GM23338 (cell line): ENCODE measurements around the gene MND1. TPM values are rescaled to one million over a fixed set of nuclear protein-coding genes. Genes with fewer than 3 reads are reported as not detected.

Experiments
- CREB1 ChIP-seq: fragments of 250-450 bp; sonication (Bioruptor Pico); IDR thresholded peaks from 2 replicates; pipeline ENCODE4 v1.5.0; 2020; ENCODE audit warnings: low read depth, mild to moderate bottlenecking, moderate library complexity
- JUNB ChIP-seq: IDR thresholded peaks from one replicate; pipeline ENCODE4 v1.6.1; 2016; ENCODE audit warnings: antibody characterized with exemption; ENCODE audit not compliant: unreplicated experiment
- POLR2AphosphoS5 ChIP-seq: IDR thresholded peaks from 2 replicates; pipeline ENCODE4 v1.6.1; 2016; ENCODE audit warnings: antibody characterized with exemption, low read depth
- REST ChIP-seq: IDR thresholded peaks from one replicate; pipeline ENCODE4 v1.6.1; 2018; ENCODE audit warnings: antibody characterized with exemption; ENCODE audit not compliant: unreplicated experiment
- STAT1 ChIP-seq: IDR thresholded peaks from one replicate; pipeline ENCODE4 v1.6.1; 2016; ENCODE audit warnings: antibody characterized with exemption; ENCODE audit not compliant: unreplicated experiment
- ZNF331 ChIP-seq: fragments of 250-450 bp; sonication (Bioruptor Pico); IDR thresholded peaks from 2 replicates; pipeline ENCODE4 v1.5.0; 2020; ENCODE audit warnings: low read depth, mild to moderate bottlenecking, moderate library complexity
- ZNF462 ChIP-seq: fragments of 250-450 bp; sonication (Bioruptor Pico); IDR thresholded peaks from 2 replicates; pipeline ENCODE4 v1.5.0; 2020; ENCODE audit warnings: mild to moderate bottlenecking, moderate library complexity
- polyA plus RNA-seq: library from polyadenylated mRNA; unstranded; fragments of >200 nt; fragmentation: Nextera tagmentation; extraction: Ambion mirVana; gene quantifications from 2 replicates; pipeline ENCODE4 v1.2.1, GENCODE V29; 2016
- total RNA-seq: library from RNA; depleted of rRNA; stranded (reverse); fragments of >200 nt; shearing (Covaris generic); gene quantifications from 2 replicates; pipeline ENCODE4 v1.2.3, GENCODE V29; 2014

Gene MND1
- total and polyA plus RNA-seq, 2 experiments from 2014 or later = 22.5 to 63.5 TPM

- TF ChIP-seq ZNF462 = no peak
- no peak for TF ChIP-seq ZNF331 (CRISPR knock-in tag)
- TF ChIP-seq POLR2AphosphoS5 = no peak
- TF ChIP-seq CREB1 (CRISPR knock-in tag) = no peak
- TF ChIP-seq STAT1 = no peak
- TF ChIP-seq REST = no peak
- TF ChIP-seq JUNB = no peak
These were observed 108.3 kb downstream of the MND1 start (continued) for GRCh38 chr4:153452658-153453378.
